IMR-90 (cell line): ENCODE results near the gene CNST. TPM values are rescaled to one million over a fixed set of nuclear protein-coding genes. Genes with fewer than 3 reads are reported as not detected.

ENCODE experiments used
- ATAC-seq: fragments of 200-7000 bp; cut with Tn5 transposase; 2 replicates; pipeline ENCODE4 v1.9.1; 2020; ENCODE audit warnings: low read depth, mild to moderate bottlenecking, moderate library complexity
- BruUV-seq: library from RNA; stranded (reverse); fragments of 400-500 nt; replicated peaks from 2 replicates; lab custom pipeline; 2021; lab: Mats Ljungman, UMichigan
- CTCF ChIA-PET: fragments of 300-600 bp; formaldehyde crosslinking; extraction: SDS; loops from one replicate; lab custom pipeline; 2021; ENCODE audit warnings: antibody characterized with exemption; lab: Yijun Ruan, JAX
- POLR2A ChIA-PET: fragments of 300-600 bp; sonication (Branson Sonifier 250); formaldehyde crosslinking; loops from one replicate; lab custom pipeline; 2022; ENCODE audit warnings: antibody characterized with exemption; ENCODE audit not compliant: unreplicated experiment; lab: Charles Lee
- DNase-seq: peaks from one replicate; pipeline ENCODE4 v3.0.0; 2013
- H2AFZ ChIP-seq: replicated peaks from 2 replicates; pipeline ENCODE3; 2013; ENCODE audit warnings: low read length, mild to moderate bottlenecking; ENCODE audit not compliant: poor library complexity
- H2AK5ac ChIP-seq: 2 replicates; pipeline ENCODE4 v1.6.1; 2013; ENCODE audit warnings: low read depth, low read length, inconsistent platforms
- H2AK9ac ChIP-seq: replicated peaks from 2 replicates; pipeline ENCODE3; 2013; ENCODE audit warnings: mild to moderate bottlenecking, low read depth, low read length, moderate library complexity; ENCODE audit not compliant: poor library complexity
- H2BK120ac ChIP-seq: 2 replicates; pipeline ENCODE4 v1.6.1; 2013; ENCODE audit warnings: low read depth, low read length, inconsistent platforms
- H2BK15ac ChIP-seq: 3 replicates; pipeline ENCODE4 v1.6.1; 2013; ENCODE audit warnings: low read depth, low read length, inconsistent platforms
- H2BK20ac ChIP-seq: 2 replicates; pipeline ENCODE4 v1.6.1; 2013; ENCODE audit warnings: low read depth, mild to moderate bottlenecking, inconsistent platforms, low read length, moderate library complexity
- H2BK5ac ChIP-seq: 2 replicates; pipeline ENCODE4 v1.6.1; 2013; ENCODE audit warnings: mild to moderate bottlenecking, low read depth, low read length, inconsistent platforms; ENCODE audit not compliant: poor library complexity, severe bottlenecking
- H3K14ac ChIP-seq: replicated peaks from 2 replicates; pipeline ENCODE4 v1.6.1; 2013; ENCODE audit warnings: low read depth, low read length, inconsistent platforms
- H3K18ac ChIP-seq: 2 replicates; pipeline ENCODE4 v1.6.1; 2013; ENCODE audit warnings: low read depth, low read length, control low read depth
- H3K23ac ChIP-seq: 2 replicates; pipeline ENCODE4 v1.6.1; 2013; ENCODE audit warnings: low read depth, low read length, inconsistent platforms
- H3K27ac ChIP-seq: 2 replicates; pipeline ENCODE4 v1.5.1; 2013; ENCODE audit warnings: mild to moderate bottlenecking, control low read depth, low read length; ENCODE audit not compliant: insufficient read depth
- H3K27me3 ChIP-seq: 2 replicates; pipeline ENCODE4 v1.6.1; 2013; ENCODE audit warnings: low read length; ENCODE audit not compliant: control insufficient read depth, insufficient read depth
- H3K36me3 ChIP-seq: 2 replicates; pipeline ENCODE4 v1.6.1; 2013; ENCODE audit warnings: low read length, mixed read lengths; ENCODE audit not compliant: control insufficient read depth, insufficient read depth
- H3K4ac ChIP-seq: 2 replicates; pipeline ENCODE4 v1.6.1; 2013; ENCODE audit warnings: low read depth, low read length, inconsistent platforms
- H3K4me1 ChIP-seq: 2 replicates; pipeline ENCODE4 v1.6.1; 2013; ENCODE audit warnings: low read length, mixed read lengths; ENCODE audit not compliant: control insufficient read depth, insufficient read depth
- H3K4me2 ChIP-seq: 2 replicates; pipeline ENCODE4 v1.6.1; 2013; ENCODE audit warnings: low read depth, mild to moderate bottlenecking, control low read depth, low read length, moderate library complexity
- H3K4me3 ChIP-seq: 2 replicates; pipeline ENCODE4 v1.5.1; 2013; ENCODE audit warnings: low read depth, mild to moderate bottlenecking, control low read depth, low read length, moderate library complexity; ENCODE audit not compliant: insufficient read depth
- H3K56ac ChIP-seq: 2 replicates; pipeline ENCODE4 v1.6.1; 2013; ENCODE audit warnings: low read length, inconsistent platforms; ENCODE audit not compliant: insufficient read depth; ENCODE audit errors: extremely low read depth
- H3K79me1 ChIP-seq, 2 experiments: 2 replicates each; pipeline ENCODE4 v1.6.1; 2013; ENCODE audit warnings: low read length in 2 of 2, inconsistent platforms in 1 of 2, low read depth in 1 of 2
- H3K9ac ChIP-seq: 2 replicates; pipeline ENCODE4 v1.6.1; 2013; ENCODE audit warnings: low read depth, low read length, control low read depth
- H3K9me1 ChIP-seq: 2 replicates; pipeline ENCODE4 v1.6.1; 2013; ENCODE audit warnings: low read length, inconsistent platforms; ENCODE audit not compliant: insufficient read depth
- H3K9me3 ChIP-seq: 2 replicates; pipeline ENCODE4 v1.6.1; 2013; ENCODE audit warnings: low read length; ENCODE audit not compliant: control insufficient read depth, insufficient read depth
- H4K20me1 ChIP-seq: 2 replicates; pipeline ENCODE4 v1.6.1; 2013; ENCODE audit warnings: low read length, inconsistent platforms; ENCODE audit not compliant: insufficient read depth
- H4K5ac ChIP-seq: 2 replicates; pipeline ENCODE4 v1.6.1; 2013; ENCODE audit warnings: mild to moderate bottlenecking, low read depth, low read length, control low read depth
- H4K8ac ChIP-seq, 2 experiments: 2 replicates each; pipeline ENCODE4 v1.6.1; 2013; ENCODE audit warnings: low read depth in 2 of 2, low read length in 2 of 2, control low read depth in 1 of 2, inconsistent platforms in 1 of 2
- H4K91ac ChIP-seq: 2 replicates; pipeline ENCODE4 v1.6.1; 2013; ENCODE audit warnings: low read depth, low read length, inconsistent platforms; ENCODE audit not compliant: insufficient read depth
- BHLHE40 ChIP-seq: fragments of 150-350 bp; IDR thresholded peaks from 2 replicates; pipeline ENCODE4 v1.6.1; 2016; ENCODE audit warnings: mild to moderate bottlenecking, low read depth, low read length
- CEBPB ChIP-seq: IDR thresholded peaks from 2 replicates; pipeline ENCODE4 v1.6.1; 2012; ENCODE audit warnings: low read depth, low read length, improper control_type of control experiment
- CHD1 ChIP-seq: IDR thresholded peaks from 2 replicates; pipeline ENCODE4 v1.6.1; 2012; ENCODE audit warnings: low read depth, low read length, improper control_type of control experiment
- CTCF ChIP-seq: conservative IDR thresholded peaks from 2 replicates; pipeline ENCODE4 v1.5.1; 2012; ENCODE audit warnings: mild to moderate bottlenecking, low read depth, low read length, improper control_type of control experiment
- ELK1 ChIP-seq: fragments of 150-350 bp; IDR thresholded peaks from 2 replicates; pipeline ENCODE4 v1.6.1; 2016; ENCODE audit warnings: low read depth, mild to moderate bottlenecking, low read length, moderate library complexity, borderline replicate concordance
- FOS ChIP-seq: fragments of 150-350 bp; IDR thresholded peaks from 2 replicates; pipeline ENCODE4 v1.6.1; 2016; ENCODE audit warnings: low read depth, low read length
- MAFK ChIP-seq: IDR thresholded peaks from 2 replicates; pipeline ENCODE4 v1.6.1; 2012; ENCODE audit warnings: low read depth, low read length, improper control_type of control experiment
- MAZ ChIP-seq: IDR thresholded peaks from 2 replicates; pipeline ENCODE4 v1.6.1; 2012; ENCODE audit warnings: low read depth, mild to moderate bottlenecking, low read length, improper control_type of control experiment, moderate library complexity, borderline replicate concordance
- MXI1 ChIP-seq: IDR thresholded peaks from 2 replicates; pipeline ENCODE4 v1.6.1; 2012; ENCODE audit warnings: low read depth, mild to moderate bottlenecking, low read length, moderate library complexity, borderline replicate concordance
- POLR2A ChIP-seq: IDR thresholded peaks from 2 replicates; pipeline ENCODE4 v1.6.1; 2012; ENCODE audit warnings: mild to moderate bottlenecking, low read depth, low read length
- RAD21 ChIP-seq: IDR thresholded peaks from 2 replicates; pipeline ENCODE4 v1.6.1; 2012; ENCODE audit warnings: low read length, improper control_type of control experiment
- WGBS, 2 experiments: methylation state at CpG; one replicate each; pipeline versions ENCODE4 v1.1.5 to v1.1.7; 2013; ENCODE audit warnings: missing lambda C conversion rate in 2 of 2; ENCODE audit not compliant: insufficient read length in 1 of 2; ENCODE audit errors: extremely low coverage in 2 of 2; 5-methylcytosine and 5-hydroxymethylcytosine counted together
- dilution Hi-C: fragments of 300-500 bp; cut with HindIII; formaldehyde crosslinking; loops from one replicate; pipeline ENCODE4 v1.14.3; 2018; ENCODE audit warnings: low sequenced_read_pairs; ENCODE audit not compliant: unreplicated experiment
- in situ Hi-C: fragments of 300-500 bp; cut with MboI; formaldehyde crosslinking; loops from 3 replicates; pipeline ENCODE4 v1.14.3; 2019; ENCODE audit warnings: low sequenced_read_pairs, inconsistent platforms, mixed read lengths
- intact Hi-C: fragments of 100-400 bp; cut with micrococcal nuclease; formaldehyde crosslinking; loops from 2 replicates; pipeline ENCODE4 v1.10.0; 2022
- polyA plus RNA-seq, 3 experiments: library from polyadenylated mRNA; depleted of rRNA; stranded (reverse); fragments of >200 nt; gene quantifications; 2 replicates each; pipeline ENCODE4 v1.2.3, GENCODE V29; 2012; ENCODE audit warnings: low replicate concordance in 1 of 3
- total RNA-seq: library from RNA; depleted of rRNA; stranded (reverse); fragments of >200 nt; gene quantifications from 2 replicates; pipeline ENCODE4 v1.2.3, GENCODE V29; 2012

CNST gene
- total and polyA plus RNA-seq, 2 of the 4 experiments (the other 2 are of a cell fraction): 15.4 to 25.5 TPM

DNA sequence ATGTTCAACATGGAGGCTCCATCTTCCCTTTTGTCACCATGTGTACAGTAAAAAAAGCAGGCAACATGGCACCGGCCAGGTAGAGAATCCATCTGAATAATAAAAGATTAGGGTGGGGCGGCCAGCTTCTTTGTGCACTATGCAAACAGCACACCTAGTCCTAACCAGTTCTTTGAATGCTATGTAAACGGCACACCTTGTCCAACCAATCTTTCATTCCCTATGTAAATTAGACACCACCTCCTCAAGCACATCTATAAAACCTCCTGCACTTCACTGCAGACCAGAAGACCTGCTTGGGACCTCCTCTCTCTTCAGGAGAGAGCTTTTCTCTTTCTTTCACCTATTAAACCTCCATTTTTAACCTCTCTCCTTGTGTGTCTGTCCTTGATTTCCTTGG, 28.4 kb upstream of the CNST start:
- TF ChIP-seq MAFK (no peak), ELK1 (no peak), CTCF (no peak), RAD21 (no peak), MAZ (no peak), POLR2A (no peak), CEBPB (no peak), CHD1 (no peak), BHLHE40 (no peak), MXI1 (no peak), FOS (no peak)

More for the DNA sequence above, 28.4 kb upstream of the CNST start:
- dilution Hi-C loops: no loop called here
- no peak overlapping the region for H3K9ac ChIP-seq
- no TSS peak for BruUV-seq
- no peak overlapping the region for H4K91ac ChIP-seq
- H3K4me1 ChIP-seq: no peaks in the 10 kb centered on the region
- H4K8ac ChIP-seq: no peak overlapping the region
- no peak overlapping the region for H2AK5ac ChIP-seq
- no peak overlapping the region for H2BK20ac ChIP-seq
- ChIA-PET CTCF (no interaction called here), POLR2A (no interaction called here)
- H3K56ac ChIP-seq: no peak overlapping the region
- H2AFZ ChIP-seq: no peak overlapping the region
- intact Hi-C loops: no loop called here
- no peak overlapping the region for H2BK5ac ChIP-seq
- no peak overlapping the region for H3K18ac ChIP-seq
- in situ Hi-C loops: no loop called here
- H3K9me3 ChIP-seq: no peaks in the 10 kb centered on the region
- H3K4me3 ChIP-seq: no peak overlapping the region
- peaks cover 4% of the 10 kb centered on the region for H3K36me3 ChIP-seq
- H2BK15ac ChIP-seq: no peak overlapping the region
- H3K27ac ChIP-seq: no peak overlapping the region
- H4K20me1 ChIP-seq: no peaks in the 10 kb centered on the region
- no peak overlapping the region for H3K14ac ChIP-seq
- no peak overlapping the region for H4K5ac ChIP-seq
- no peak overlapping the region for H2BK120ac ChIP-seq
- no peak overlapping the region for H2AK9ac ChIP-seq
- ATAC-seq (no peak), DNase-seq (no peak)
- no peaks in the 10 kb centered on the region for H3K9me1 ChIP-seq
- H3K4ac ChIP-seq: no peak overlapping the region
- WGBS, 2 experiments: 95% methylated on average over 2 of the region's 3 CpGs; no CpG with 5 or more reads in 1 of the 2 experiments
- peaks cover 9% of the 10 kb centered on the region for H3K27me3 ChIP-seq
- H3K4me2 ChIP-seq: no peak overlapping the region
- no peak overlapping the region for H3K23ac ChIP-seq
- 0 out of 4 replicates have a peak, but pooled peaks cover 0 to 3% of the 10 kb centered on the region in 2 experiments for H3K79me1 ChIP-seq
